Colonic mucosa (tissue), 4 donors: ENCODE data around the gene SRR. TPM values are rescaled to one million over a fixed set of nuclear protein-coding genes. Genes with fewer than 3 reads are reported as not detected.

Experiments
- DNase-seq: peaks from one replicate; pipeline ENCODE4 v3.0.0-alpha.2; 2020
- H3K27ac ChIP-seq: fragments of 200-600 bp; one replicate; pipeline ENCODE4 v1.8.0; 2021
- H3K27me3 ChIP-seq: fragments of 200-600 bp; one replicate; pipeline ENCODE4 v1.8.0; 2021
- H3K36me3 ChIP-seq: fragments of 200-600 bp; one replicate; pipeline ENCODE4 v1.8.0; 2021
- H3K4me1 ChIP-seq: fragments of 200-600 bp; one replicate; pipeline ENCODE4 v1.8.0; 2021; ENCODE audit warnings: mild to moderate bottlenecking
- H3K4me3 ChIP-seq: fragments of 200-600 bp; one replicate; pipeline ENCODE4 v1.8.0; 2021
- H3K9ac ChIP-seq, 2 donors: one replicate each; pipeline ENCODE4 v1.7.0; 2013; ENCODE audit warnings: control low read depth in 2 of 2, low read depth in 2 of 2, low read length in 2 of 2
- H3K9me3 ChIP-seq: fragments of 200-600 bp; one replicate; pipeline ENCODE4 v1.8.0; 2021
- intact Hi-C: fragments of 100-400 bp; cut with DNase I; formaldehyde crosslinking; loops from one replicate; pipeline ENCODE4 v1.14.1; 2022
- total RNA-seq, 2 donors: library from RNA; stranded (reverse); fragmentation: NEBNext Ultra II Directional in 1 of 2; extraction: Animal tissue kit (Norgen Biotek cat#: 25700) in 1 of 2; gene quantifications; one replicate each; pipeline ENCODE4 v1.2.1, GENCODE V29; 2021
- TF ChIP-seq, protein P1 (sequence below): fragments of 200-600 bp; IDR thresholded peaks from one replicate; pipeline ENCODE4 v1.8.0; 2022; ENCODE audit warnings: antibody characterized with exemption, mild to moderate bottlenecking
- donor health status: healthy.
- donor health status: DM: no; HTN: no; CAD: no.
- donor health status: DM: no; HTN: no; CAD: no.

Gene SRR
- total RNA-seq, 2 donors from 2014 or later, result 9.0 to 11.0 TPM

DNA sequence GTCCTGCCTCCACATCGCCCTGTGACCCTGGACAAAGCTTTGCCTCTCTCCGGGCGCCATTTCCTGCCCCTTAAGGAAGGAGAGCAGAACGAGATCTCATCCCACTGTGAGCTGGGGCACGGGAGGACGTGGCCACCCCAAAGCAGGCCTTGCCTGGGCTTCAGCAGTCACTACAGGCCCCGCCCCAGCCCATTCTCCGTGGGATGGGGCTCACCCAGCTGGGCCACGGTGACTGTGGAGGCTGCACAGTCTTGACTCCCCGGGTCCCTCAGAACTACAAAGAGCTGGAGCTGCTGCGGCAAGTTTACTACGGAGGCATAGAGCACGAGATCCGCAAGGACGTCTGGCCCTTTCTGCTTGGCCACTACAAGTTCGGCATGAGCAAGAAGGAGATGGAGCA, 68.9 kb downstream of the SRR start:
- Histone ChIP-seq H3K4me3 (no peak overlapping the region), H3K27ac (no peak overlapping the region), H3K4me1 (no peaks in the 10 kb centered on the region), H3K9ac (no peak overlapping the region), H3K9me3 (no peaks in the 10 kb centered on the region), H3K36me3 (no peaks in the 10 kb centered on the region), H3K27me3 (no peaks in the 10 kb centered on the region)
- DNase-seq, result no peak
- TF ChIP-seq, protein P1, sequence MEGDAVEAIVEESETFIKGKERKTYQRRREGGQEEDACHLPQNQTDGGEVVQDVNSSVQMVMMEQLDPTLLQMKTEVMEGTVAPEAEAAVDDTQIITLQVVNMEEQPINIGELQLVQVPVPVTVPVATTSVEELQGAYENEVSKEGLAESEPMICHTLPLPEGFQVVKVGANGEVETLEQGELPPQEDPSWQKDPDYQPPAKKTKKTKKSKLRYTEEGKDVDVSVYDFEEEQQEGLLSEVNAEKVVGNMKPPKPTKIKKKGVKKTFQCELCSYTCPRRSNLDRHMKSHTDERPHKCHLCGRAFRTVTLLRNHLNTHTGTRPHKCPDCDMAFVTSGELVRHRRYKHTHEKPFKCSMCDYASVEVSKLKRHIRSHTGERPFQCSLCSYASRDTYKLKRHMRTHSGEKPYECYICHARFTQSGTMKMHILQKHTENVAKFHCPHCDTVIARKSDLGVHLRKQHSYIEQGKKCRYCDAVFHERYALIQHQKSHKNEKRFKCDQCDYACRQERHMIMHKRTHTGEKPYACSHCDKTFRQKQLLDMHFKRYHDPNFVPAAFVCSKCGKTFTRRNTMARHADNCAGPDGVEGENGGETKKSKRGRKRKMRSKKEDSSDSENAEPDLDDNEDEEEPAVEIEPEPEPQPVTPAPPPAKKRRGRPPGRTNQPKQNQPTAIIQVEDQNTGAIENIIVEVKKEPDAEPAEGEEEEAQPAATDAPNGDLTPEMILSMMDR, result no peak
- intact Hi-C loops, result no loop called here

DNA sequence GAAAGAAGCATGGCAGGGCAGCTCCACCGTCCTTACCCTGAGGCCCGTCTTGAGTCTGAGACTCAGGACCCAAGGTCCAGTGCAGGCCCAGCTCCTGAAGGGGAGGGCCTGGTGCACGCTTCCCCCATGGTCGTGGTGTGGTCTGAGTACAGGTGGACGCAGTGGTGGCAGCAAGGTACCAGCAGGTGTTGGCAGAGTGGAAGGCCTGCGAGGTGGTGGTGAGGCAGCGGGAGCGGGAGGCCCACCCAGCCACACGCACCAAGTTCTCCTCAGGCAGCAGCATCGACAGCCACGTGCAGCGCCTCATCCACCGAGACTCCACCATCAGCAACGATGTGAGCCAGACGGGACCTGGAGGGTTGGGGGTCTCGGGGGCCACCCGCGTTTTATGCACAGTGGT, 69.4 kb downstream of the SRR start:
- intact Hi-C loops, result no loop called here
- H3K27ac ChIP-seq, result no peak overlapping the region
- no peak for DNase-seq
- H3K27me3 ChIP-seq, result no peaks in the 10 kb centered on the region
- no peaks in the 10 kb centered on the region for H3K9me3 ChIP-seq
- no peak overlapping the region for H3K9ac ChIP-seq
- H3K4me3 ChIP-seq, result no peak overlapping the region
- TF ChIP-seq, protein P1, result no peak
- no peaks in the 10 kb centered on the region for H3K4me1 ChIP-seq
- H3K36me3 ChIP-seq, result no peaks in the 10 kb centered on the region

Other genes with a start within 250 kb of the SRR start
- gene HIC1, start 248.8 kb upstream of the SRR start, total RNA-seq, result 10 to 100 TPM in 1 of 2 donors, 1 to 10 TPM in 1; 7.0 to 11.2 TPM
- 10 to 100 TPM; 18.3 to 23.6 TPM for gene SMG6, start 165 bp upstream of the SRR start, total RNA-seq
- 10 to 100 TPM; 13.7 to 28.5 TPM for gene TSR1, start 32.5 kb downstream of the SRR start, total RNA-seq
- gene SGSM2, start 33.6 kb downstream of the SRR start, total RNA-seq, result 10 to 100 TPM; 26.7 to 27.6 TPM
- gene MNT, start 97.1 kb downstream of the SRR start, total RNA-seq, result 10 to 100 TPM; 20.7 to 29.3 TPM
- 10 to 100 TPM; 16.3 to 23.1 TPM for gene METTL16, start 207.9 kb downstream of the SRR start, total RNA-seq